Stimulated activated CD8-positive, alpha-beta memory T cell treated with anti-CD3 and anti-CD28 coated beads, Interleukin-7, amount 100 ng/mL, for 1 hour (primary cell): Measurements from ENCODE around the gene DDN.

ENCODE experiments used
- DNase-seq, 2 donors: peaks; one replicate each; pipeline ENCODE4 v3.0.0-alpha.2; 2020; ENCODE audit warnings: low read depth in 2 of 2

DDN gene

GRCh38 chr12:49031573-49032161 lies 32.5 kb upstream of the DDN start:
- DNase-seq: no peak

GRCh38 chr12:49030714-49031572 lies 31.8 kb upstream of the DDN start:
- no peak for DNase-seq

GRCh38 chr12:49030119-49030518 lies 30.9 kb upstream of the DDN start:
- no peak for DNase-seq

GRCh38 chr12:49028666-49029275 lies 29.6 kb upstream of the DDN start:
- no peak for DNase-seq

- DNase-seq: no peak
These were observed 28.8 kb upstream of the DDN start for GRCh38 chr12:49027846-49028555.

- DNase-seq: no peak
These were observed 27.7 kb upstream of the DDN start for GRCh38 chr12:49026678-49027480.

- no peak for DNase-seq
These were observed 26.9 kb upstream of the DDN start for GRCh38 chr12:49026101-49026500.

- DNase-seq: no peak
These were observed 26.3 kb upstream of the DDN start for GRCh38 chr12:49025463-49025862.

GRCh38 chr12:49024543-49024942 lies 25.4 kb upstream of the DDN start:
- DNase-seq: no peak

GRCh38 chr12:49023812-49024211 lies 24.6 kb upstream of the DDN start:
- no peak for DNase-seq

- no peak for DNase-seq
These were observed 23.5 kb upstream of the DDN start for GRCh38 chr12:49022558-49023178.

GRCh38 chr12:49021292-49021915 lies 22.2 kb upstream of the DDN start:
- DNase-seq: no peak

- DNase-seq: no peak
These were observed 21.3 kb upstream of the DDN start for GRCh38 chr12:49020441-49020840.

- DNase-seq: no peak
These were observed 20.5 kb upstream of the DDN start for GRCh38 chr12:49019443-49020324.

- no peak for DNase-seq
These were observed 19.9 kb upstream of the DDN start for GRCh38 chr12:49019120-49019430.

GRCh38 chr12:49018261-49019119 lies 19.3 kb upstream of the DDN start, which contains the start of gene PRKAG1:
Gene PRKAG1, minus strand, starts transcription at chr12:49018776. Its CDS starts 36 bp downstream, at chr12:49018740.
- peak; percentile 90 to 95 for DNase-seq

GRCh38 chr12:49017891-49018260 lies 18.7 kb upstream of the DDN start:
- DNase-seq: no peak

GRCh38 chr12:49015196-49015595 lies 16.0 kb upstream of the DDN start:
- no peak for DNase-seq

- no peak for DNase-seq
These were observed 15.4 kb upstream of the DDN start for GRCh38 chr12:49014547-49014946.
